NOMO-1 (cell line): ENCODE measurements around the gene ABHD10.

Experiments used
- DNase-seq, 2 experiments: peaks; one replicate each; lab custom pipeline; 2025; ENCODE audit not compliant: unreplicated experiment in 2 of 2; lab: John Stamatoyannopoulos, UW

ABHD10 gene

DNA sequence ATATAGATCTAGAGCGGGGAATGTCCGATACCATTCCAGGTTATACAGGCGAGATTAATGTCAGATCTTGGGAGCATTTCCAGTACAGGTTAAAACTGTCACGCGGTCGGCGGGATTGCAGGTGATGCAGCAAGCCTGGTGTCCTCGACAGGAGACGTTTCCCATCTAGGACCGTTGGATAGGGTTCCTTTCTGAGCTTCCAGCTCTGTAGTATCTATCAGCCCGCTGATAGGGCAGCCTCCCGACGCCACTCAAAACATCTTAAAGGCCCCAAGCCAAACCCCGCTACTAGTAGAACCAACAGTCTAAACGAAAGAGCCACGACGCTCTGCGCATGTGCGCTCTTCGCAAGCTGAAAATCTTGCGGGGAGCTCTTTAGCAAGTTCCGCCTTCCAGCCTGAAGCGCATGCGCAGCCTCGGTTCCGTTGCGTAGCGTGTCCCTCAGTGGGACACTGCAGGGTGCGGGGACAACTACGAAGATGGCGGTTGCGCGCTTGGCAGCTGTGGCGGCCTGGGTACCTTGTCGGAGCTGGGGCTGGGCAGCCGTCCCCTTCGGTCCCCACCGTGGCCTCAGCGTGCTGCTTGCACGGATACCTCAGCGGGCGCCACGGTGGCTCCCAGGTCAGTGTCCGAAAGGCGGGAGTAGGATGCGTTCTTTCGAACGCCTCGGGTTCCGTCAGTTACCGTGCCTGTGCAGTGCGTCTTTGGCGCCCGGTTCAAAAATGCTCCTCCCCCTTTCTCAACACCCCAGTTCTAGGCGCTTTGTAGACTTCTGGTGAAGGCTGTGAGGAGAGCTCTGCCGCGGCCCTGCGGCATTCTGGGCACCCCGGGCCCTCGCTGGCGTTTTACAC is at the start of gene ABHD10:
TSS of gene ABHD10 (plus strand) at position 444 of the 851 bp plus-strand sequence. CDS start at position 480, 36 bp downstream.
- DNase-seq = peak; percentile 82 to 86

GRCh38 chr3:111929484-111929883 is 49.3 kb upstream of the ABHD10 start:
- DNase-seq = no peak

DNA sequence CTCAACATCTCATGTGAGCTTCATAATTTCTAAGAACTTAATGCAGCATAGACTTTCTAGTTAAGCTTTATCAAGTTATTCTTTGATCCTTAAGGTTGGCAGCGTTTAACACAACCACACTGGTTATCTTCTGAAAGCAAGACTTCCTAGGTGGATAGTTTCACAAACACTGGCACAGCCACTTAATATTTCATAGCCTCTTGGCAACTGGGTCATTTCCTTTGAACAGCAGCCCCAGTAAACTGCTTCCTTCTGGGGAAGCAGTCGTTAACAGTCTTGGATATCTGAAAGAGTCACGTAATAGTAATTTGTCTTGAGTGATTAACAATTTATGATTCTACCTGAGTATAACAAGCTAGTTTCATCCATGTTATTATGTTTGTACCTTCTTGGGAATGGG is 45.9 kb upstream of the ABHD10 start:
- DNase-seq = no peak

GRCh38 chr3:111936191-111936841 is 42.5 kb upstream of the ABHD10 start:
- no peak for DNase-seq

DNA sequence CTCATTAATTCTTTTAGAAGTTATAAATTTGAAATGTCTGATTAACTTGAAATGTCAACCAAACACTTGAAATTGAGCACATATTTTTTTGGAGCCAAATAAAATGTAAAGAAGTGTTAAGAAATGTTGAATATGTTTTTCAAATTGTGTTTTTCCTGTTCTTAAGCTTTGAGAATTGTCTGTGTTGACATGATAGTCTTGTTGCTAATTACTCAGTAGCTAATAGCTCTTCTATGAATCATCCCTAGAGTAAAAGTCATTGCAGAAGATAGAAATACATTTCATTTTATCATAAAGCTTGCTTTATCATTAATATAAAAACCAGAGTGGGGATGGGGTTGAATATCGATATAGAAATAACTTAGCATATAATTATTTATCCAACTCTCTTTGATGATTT is 41.9 kb upstream of the ABHD10 start:
- DNase-seq = no peak

- no peak for DNase-seq
Observed at GRCh38 chr3:111937871-111938270, 41.0 kb upstream of the ABHD10 start.

DNA sequence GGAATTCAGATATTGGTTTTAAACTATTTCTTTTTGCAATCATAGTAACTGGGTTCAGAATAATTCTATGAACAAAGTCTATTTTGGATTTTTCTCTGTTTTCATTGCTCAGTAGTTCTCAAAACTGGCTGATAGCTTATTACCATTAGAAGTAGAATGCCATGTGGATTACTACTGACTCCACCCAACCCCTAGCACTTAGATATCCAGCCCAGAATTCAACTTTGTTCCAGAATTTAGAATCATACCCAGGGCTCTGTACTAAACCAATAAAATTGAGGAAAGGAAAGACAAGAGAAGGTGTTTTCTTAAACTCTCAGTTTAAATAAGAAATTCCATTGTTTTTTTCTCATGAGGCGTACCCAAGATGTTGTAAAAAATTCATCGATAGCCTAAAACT is 39.0 kb upstream of the ABHD10 start:
- no peak for DNase-seq

DNA sequence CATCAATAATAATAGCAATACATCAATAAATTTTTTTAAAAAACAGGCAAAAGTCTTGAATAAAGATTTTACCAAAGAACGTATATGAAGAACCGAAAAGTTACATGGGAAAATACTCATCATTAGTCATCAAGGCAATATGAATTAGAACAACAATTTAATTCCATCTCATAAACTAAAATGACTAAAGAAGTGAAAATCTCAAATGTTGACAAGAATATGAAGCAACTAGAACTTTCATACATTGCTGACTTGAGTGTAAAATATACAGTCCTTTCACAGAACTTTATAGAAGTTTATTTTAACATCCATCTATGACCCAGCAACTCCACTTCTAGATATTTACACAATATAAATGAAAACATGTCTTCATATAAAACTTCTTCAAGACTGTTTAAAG is 35.3 kb upstream of the ABHD10 start:
- no peak for DNase-seq

DNA sequence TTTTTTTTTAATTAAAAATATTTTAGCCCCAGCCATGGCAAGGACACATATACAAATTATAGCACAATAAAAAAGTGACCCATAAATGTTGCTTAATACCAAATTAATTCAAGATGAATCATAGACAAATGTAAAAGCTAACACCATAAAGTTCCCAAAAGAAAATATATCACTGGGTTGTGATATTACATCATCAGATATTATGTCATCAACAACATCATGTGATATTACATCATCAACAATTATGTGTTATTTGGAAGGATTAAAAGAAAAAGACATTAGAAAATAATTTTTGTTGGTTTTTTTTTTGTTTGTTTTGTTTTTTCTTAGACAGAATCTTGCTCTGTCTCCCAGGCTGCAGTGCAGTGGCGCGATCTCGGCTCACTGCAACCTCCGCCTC is 34.5 kb upstream of the ABHD10 start:
- no peak for DNase-seq

DNA sequence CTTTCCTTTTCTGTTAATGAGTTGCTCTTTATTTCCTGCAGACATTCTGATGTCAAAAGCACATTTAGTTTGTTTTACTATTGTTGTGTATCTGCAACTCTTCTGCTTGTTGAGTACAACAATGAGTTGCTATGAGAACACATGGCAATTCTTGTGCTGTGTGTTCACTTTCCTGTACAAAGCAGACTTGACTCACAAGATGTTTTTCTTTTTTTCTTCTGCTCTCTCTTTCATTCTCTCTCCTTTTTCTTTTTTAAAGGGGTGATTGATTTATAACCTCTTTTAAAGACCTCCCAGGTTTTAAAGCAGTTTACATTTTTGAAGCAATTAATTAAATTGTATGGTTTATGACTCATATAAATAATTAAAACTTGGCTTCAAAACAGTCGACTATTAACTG is 31.6 kb upstream of the ABHD10 start:
- no peak for DNase-seq

DNA sequence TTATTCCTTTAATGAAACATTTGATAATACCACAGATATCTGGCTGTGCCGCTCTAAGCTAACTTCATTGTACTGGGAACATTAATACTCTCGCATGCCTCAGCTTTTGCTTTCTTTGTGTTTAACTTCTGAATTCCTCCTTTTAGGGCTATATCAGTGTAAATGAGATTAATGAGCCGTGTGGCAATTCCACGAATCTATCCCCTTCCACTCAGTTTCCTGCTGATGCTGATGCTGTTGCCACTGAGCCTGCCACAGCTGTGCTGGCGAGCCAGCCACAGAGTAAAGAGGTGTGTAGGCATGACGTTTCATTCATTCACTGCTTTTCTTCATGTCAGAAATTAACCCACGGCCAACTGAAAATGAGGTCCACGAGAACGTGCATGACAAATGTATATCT is 30.0 kb upstream of the ABHD10 start:
- DNase-seq = no peak

- DNase-seq = no peak
Observed at GRCh38 chr3:111949712-111950111, 29.1 kb upstream of the ABHD10 start.

- DNase-seq = no peak
Observed at GRCh38 chr3:111951032-111951431, 27.8 kb upstream of the ABHD10 start.

GRCh38 chr3:111952086-111952485 is 26.7 kb upstream of the ABHD10 start:
- no peak for DNase-seq

DNA sequence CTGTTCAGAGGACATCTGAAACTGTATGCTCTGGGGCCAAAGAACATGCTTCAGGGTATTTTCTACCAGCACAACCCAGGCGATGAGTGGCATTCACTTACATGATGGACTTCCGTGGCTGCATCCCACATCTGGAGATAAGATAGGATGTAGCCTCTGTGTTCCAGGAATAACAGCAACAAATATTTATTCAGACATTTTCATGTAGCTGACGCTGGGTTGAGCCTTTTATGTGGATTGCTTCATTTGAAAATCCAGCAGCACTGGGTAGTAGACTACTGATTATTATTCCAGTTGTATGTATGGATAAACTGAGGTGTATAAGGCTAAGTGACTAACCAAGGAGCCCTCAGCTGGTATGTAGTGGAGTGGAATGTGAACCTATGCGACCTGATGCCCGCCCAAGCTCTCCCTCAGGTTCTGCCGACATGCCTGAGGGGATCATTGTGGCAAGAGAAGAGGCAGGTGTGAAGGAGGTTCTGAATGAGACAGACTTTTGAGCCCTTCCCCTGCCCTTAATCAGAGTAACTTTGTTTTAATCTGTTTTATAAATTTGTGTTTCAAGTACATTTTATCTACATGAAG is 25.9 kb upstream of the ABHD10 start:
- no peak for DNase-seq

DNA sequence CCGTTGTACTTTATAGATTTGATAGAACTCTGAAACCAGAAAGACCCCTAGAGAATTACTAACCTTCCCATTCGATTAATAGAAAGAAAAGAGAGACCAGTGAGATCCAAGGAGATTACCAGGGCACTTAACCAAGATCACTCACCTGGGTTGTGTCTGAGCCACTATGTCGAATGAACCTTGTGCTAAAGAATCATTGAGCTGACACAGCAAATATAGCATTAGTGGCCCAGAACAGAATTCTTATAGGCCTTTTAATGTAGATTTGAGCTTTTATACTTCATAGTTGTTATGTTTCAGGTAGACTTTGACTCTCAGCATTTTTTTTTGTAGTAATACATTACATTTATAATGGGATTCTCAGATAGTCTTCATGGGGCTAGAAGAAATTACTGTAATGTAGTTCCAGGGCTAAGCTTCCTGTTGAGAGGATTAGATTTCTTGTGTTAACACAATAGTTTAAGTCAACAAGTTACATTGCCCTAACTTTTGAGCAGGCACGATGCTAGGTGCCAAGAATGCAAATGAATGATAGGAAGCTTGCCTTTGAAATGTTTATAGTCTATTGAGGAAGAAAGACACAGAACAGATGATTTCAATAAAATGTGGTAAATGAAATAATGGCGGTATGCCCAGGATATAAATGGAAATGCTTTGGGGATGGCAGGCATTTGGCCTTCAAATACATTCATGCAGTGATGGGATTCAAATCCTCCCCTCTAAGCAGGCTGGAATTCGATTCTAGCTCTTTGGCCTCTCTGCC is 24.4 kb upstream of the ABHD10 start:
- DNase-seq = no peak

- no peak for DNase-seq
Observed at GRCh38 chr3:111955876-111956275, 22.9 kb upstream of the ABHD10 start.

GRCh38 chr3:111956449-111956848 is 22.4 kb upstream of the ABHD10 start:
- no peak for DNase-seq

DNA sequence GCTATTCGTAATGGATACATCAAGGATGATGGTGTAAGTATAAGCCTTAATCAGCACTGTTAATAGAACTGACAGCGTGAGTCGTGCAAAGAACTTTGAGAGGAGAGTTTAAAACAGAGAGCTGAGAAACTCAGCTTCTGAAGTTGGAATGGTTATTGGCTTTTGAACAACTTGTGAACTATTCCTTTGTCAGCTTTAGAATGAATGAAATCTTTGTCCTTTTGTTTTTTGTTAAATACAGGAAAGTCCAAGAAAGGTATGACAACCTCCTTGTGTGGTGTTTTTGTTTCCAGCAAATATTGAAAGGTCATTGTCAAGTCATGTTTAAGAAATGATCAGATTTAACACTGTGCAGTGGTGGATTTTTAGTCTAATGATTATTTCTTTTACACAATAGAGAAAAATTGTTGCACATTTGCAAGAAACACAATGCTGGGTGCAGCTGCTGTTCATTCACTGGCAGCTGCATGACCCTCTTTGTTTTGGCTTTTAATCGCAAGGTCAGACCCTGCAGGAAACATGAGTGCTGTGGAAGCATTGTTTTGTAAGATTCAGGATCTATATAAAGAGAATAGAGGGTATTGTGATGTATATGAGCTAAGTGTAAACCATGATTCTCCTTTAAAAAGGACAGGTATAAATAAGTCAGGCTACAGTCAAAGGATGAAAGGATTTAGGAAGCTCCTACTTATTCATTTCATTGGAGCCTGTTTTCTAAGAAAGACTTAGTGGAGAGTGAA is 21.7 kb upstream of the ABHD10 start:
- no peak for DNase-seq

DNA sequence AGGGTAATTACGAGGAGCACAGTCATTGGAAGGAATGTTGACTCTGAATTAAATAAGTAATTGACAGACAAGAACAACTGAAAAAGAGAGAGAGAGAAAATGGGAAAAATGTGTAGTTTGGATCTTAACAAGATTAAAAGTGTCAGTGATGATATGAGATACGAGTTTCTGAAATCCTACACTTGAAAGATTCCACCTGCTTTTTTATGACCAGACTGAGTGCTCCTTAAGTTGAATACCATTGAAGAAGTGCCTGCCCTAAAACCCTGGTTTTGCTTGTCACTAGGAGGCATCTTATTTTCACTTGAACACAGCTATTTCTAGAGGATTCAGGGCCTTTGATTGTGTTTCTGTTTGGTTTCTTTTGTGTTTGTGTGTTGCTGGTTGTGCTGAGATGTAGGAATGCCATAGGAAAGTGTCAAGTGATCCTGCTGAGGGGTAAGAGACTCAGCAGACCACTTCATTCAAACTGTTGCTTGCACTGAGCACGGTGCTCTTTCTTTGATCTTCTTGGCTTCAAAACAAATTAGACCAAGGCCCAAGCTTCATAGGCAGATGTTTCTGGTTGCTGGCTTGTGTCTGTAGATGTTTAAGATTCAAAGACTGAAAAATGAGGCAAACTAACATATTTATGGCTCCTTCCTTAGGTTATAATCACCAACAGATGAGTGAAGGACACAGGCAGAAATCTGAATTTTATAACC is 17.2 kb upstream of the ABHD10 start:
- DNase-seq = no peak
